Hair follicular keratinocyte (primary cell): ENCODE measurements around the gene HOXA6. TPM values are rescaled to one million over a fixed set of nuclear protein-coding genes. Genes with fewer than 3 reads are reported as not detected.

Experiments
- total RNA-seq: library from RNA; depleted of rRNA; stranded (reverse); fragments of >200 nt; gene quantifications from 2 replicates; pipeline ENCODE4 v1.2.3, GENCODE V29; 2015

The HOXA6 gene
- total RNA-seq = 1.4 TPM in 1 of 2 replicates, not detected in the other

GRCh38 chr7:27147199-27148030 lies at the start of gene HOXA6:
TSS of gene HOXA6 (minus strand) at chr7:27147774. CDS start at chr7:27147749, 25 bp downstream.

GRCh38 chr7:27185013-27185853 lies 37.7 kb upstream of the HOXA6 start, which contains the start of gene HOXA11:
TSS of gene HOXA11 (minus strand) at chr7:27185232. CDS start at chr7:27185144, 88 bp downstream.

GRCh38 chr7:27173956-27174873 lies 26.6 kb upstream of the HOXA6 start, which contains the start of gene HOXA10:
TSS of gene HOXA10 (minus strand) at chr7:27174320. CDS start at chr7:27174306, 14 bp downstream.

GRCh38 chr7:27165089-27165995 lies 17.8 kb upstream of the HOXA6 start, which contains the start of gene HOXA9:
TSS of gene HOXA9 (minus strand) at chr7:27165537. CDS start at chr7:27165457, 80 bp downstream.

GRCh38 chr7:27156508-27156898 lies 8.9 kb upstream of the HOXA6 start, which contains the start of gene HOXA7:
TSS of gene HOXA7 (minus strand) at chr7:27156675. CDS start at chr7:27156545, 130 bp downstream.

GRCh38 chr7:27151931-27152815 lies 4.6 kb upstream of the HOXA6 start, which contains the start of gene HOXA3:
TSS of gene HOXA3 (minus strand) at chr7:27152583. CDS start at chr7:27110640, 41,943 bp downstream.

GRCh38 chr7:27143023-27143949 lies 4.3 kb downstream of the HOXA6 start, which contains the start of gene HOXA5:
TSS of gene HOXA5 (minus strand) at chr7:27143681. CDS start at chr7:27143607, 74 bp downstream.

GRCh38 chr7:27130540-27131389 lies 16.8 kb downstream of the HOXA6 start, which contains the start of gene HOXA4:
TSS of gene HOXA4 (minus strand) at chr7:27130757. CDS start at chr7:27130733, 24 bp downstream.

GRCh38 chr7:27102581-27103442 lies 44.8 kb downstream of the HOXA6 start, which contains the start of gene HOXA2:
TSS of gene HOXA2 (minus strand) at chr7:27102683. CDS start at chr7:27102500, 183 bp downstream.

GRCh38 chr7:27095897-27096767 lies 51.4 kb downstream of the HOXA6 start, which contains the start of gene HOXA1:
TSS of gene HOXA1 (minus strand) at chr7:27096000. CDS start at chr7:27095912, 88 bp downstream.

Other genes with a start within 250 kb of the HOXA6 start
- gene HOXA1, start 51.8 kb downstream of the HOXA6 start, total RNA-seq = 9.6 and 12.1 TPM in 2 replicates
- gene HOXA2, start 45.1 kb downstream of the HOXA6 start, total RNA-seq = 0.61 and 1.8 TPM in 2 replicates
- gene HOXA4, start 17.0 kb downstream of the HOXA6 start, total RNA-seq = 1.6 TPM in 2 replicates
- 0.68 and 0.70 TPM in 2 replicates for gene HOXA5, start 4.1 kb downstream of the HOXA6 start, total RNA-seq
- 2.1 and 4.0 TPM in 2 replicates for gene HOXA3, start 4.8 kb upstream of the HOXA6 start, total RNA-seq
- 2.4 and 3.6 TPM in 2 replicates for gene HOXA7, start 8.9 kb upstream of the HOXA6 start, total RNA-seq
- gene HOXA9, start 17.8 kb upstream of the HOXA6 start, total RNA-seq = 6.8 and 7.0 TPM in 2 replicates
- gene HOXA10, start 26.5 kb upstream of the HOXA6 start, total RNA-seq = 1.1 and 4.5 TPM in 2 replicates
- 0.34 and 1.3 TPM in 2 replicates for gene HOXA11, start 37.5 kb upstream of the HOXA6 start, total RNA-seq
- not detected in 2 replicates for gene HOXA13, start 52.3 kb upstream of the HOXA6 start, total RNA-seq
- gene EVX1, start 95.0 kb upstream of the HOXA6 start, total RNA-seq = not detected in 2 replicates